Trophoblast cell (in vitro differentiated cells and primary cell): ENCODE data around the gene INTS1.

Source experiments
- DNase-seq, 2 donors: peaks; one replicate each; pipeline ENCODE4 v3.0.0-alpha.2; 2016
- H2AFZ ChIP-seq: 2 replicates; pipeline ENCODE4 v1.6.1; 2013; ENCODE audit warnings: low read length, moderate library complexity, mild to moderate bottlenecking; ENCODE audit not compliant: insufficient read depth, poor library complexity
- H2AK5ac ChIP-seq: 2 replicates; pipeline ENCODE4 v1.6.1; 2013; ENCODE audit warnings: mild to moderate bottlenecking, low read length
- H2BK120ac ChIP-seq: 2 replicates; pipeline ENCODE4 v1.6.1; 2013; ENCODE audit warnings: low read length, mild to moderate bottlenecking, moderate library complexity; ENCODE audit not compliant: insufficient read depth, poor library complexity
- H2BK12ac ChIP-seq: 2 replicates; pipeline ENCODE4 v1.6.1; 2013; ENCODE audit warnings: mild to moderate bottlenecking, low read length, moderate library complexity
- H2BK5ac ChIP-seq: 2 replicates; pipeline ENCODE4 v1.6.1; 2013; ENCODE audit warnings: low read length, low read depth, moderate library complexity, mild to moderate bottlenecking; ENCODE audit not compliant: poor library complexity
- H3K14ac ChIP-seq: 2 replicates; pipeline ENCODE4 v1.6.1; 2013; ENCODE audit warnings: mild to moderate bottlenecking, low read length
- H3K18ac ChIP-seq: 2 replicates; pipeline ENCODE4 v1.6.1; 2013; ENCODE audit warnings: mild to moderate bottlenecking, low read length
- H3K23ac ChIP-seq: 2 replicates; pipeline ENCODE4 v1.6.1; 2013; ENCODE audit warnings: low read length
- H3K27ac ChIP-seq: 2 replicates; pipeline ENCODE4 v1.5.1; 2013; ENCODE audit warnings: low read depth, mild to moderate bottlenecking, inconsistent platforms, low read length, moderate library complexity
- H3K27me3 ChIP-seq: 2 replicates; pipeline ENCODE4 v1.6.1; 2013; ENCODE audit warnings: inconsistent platforms, mild to moderate bottlenecking, low read length, moderate library complexity; ENCODE audit not compliant: insufficient read depth
- H3K36me3 ChIP-seq, 2 experiments: 1 replicate in 1 of 2; 2 replicates in 1 of 2; pipeline ENCODE4 v1.6.1; 2013; ENCODE audit warnings: low read length in 2 of 2, mild to moderate bottlenecking in 2 of 2, moderate library complexity in 1 of 2; ENCODE audit not compliant: insufficient read depth in 2 of 2, control insufficient read depth in 1 of 2
- H3K4ac ChIP-seq: 2 replicates; pipeline ENCODE4 v1.6.1; 2013; ENCODE audit warnings: low read depth, mild to moderate bottlenecking, low read length, moderate library complexity
- H3K4me1 ChIP-seq, 2 experiments: 1 replicate in 1 of 2; 2 replicates in 1 of 2; pipeline ENCODE4 v1.6.1; 2013; ENCODE audit warnings: low read length in 2 of 2, mild to moderate bottlenecking in 2 of 2, moderate library complexity in 1 of 2; ENCODE audit not compliant: insufficient read depth in 2 of 2, control insufficient read depth in 1 of 2
- H3K4me2 ChIP-seq: 2 replicates; pipeline ENCODE4 v1.6.1; 2013; ENCODE audit warnings: inconsistent platforms, mild to moderate bottlenecking, low read length, moderate library complexity
- H3K4me3 ChIP-seq: 2 replicates; pipeline ENCODE4 v1.5.1; 2013; ENCODE audit warnings: mild to moderate bottlenecking, low read depth, low read length, inconsistent platforms
- H3K79me1 ChIP-seq: one replicate; pipeline ENCODE4 v1.6.1; 2013; ENCODE audit warnings: low read length
- H3K79me2 ChIP-seq: 2 replicates; pipeline ENCODE4 v1.6.1; 2013; ENCODE audit warnings: low read length, mild to moderate bottlenecking; ENCODE audit not compliant: control insufficient read depth, insufficient read depth, poor library complexity
- H3K9ac ChIP-seq: 2 replicates; pipeline ENCODE4 v1.6.1; 2013; ENCODE audit warnings: mild to moderate bottlenecking, low read length
- H3K9me3 ChIP-seq: 2 replicates; pipeline ENCODE4 v1.6.1; 2013; ENCODE audit warnings: low read depth, mild to moderate bottlenecking, control low read depth, inconsistent platforms, low read length; ENCODE audit not compliant: insufficient read depth
- H4K12ac ChIP-seq: 2 replicates; pipeline ENCODE4 v1.6.1; 2013; ENCODE audit warnings: low read depth, mild to moderate bottlenecking, low read length, moderate library complexity
- H4K8ac ChIP-seq: 2 replicates; pipeline ENCODE4 v1.6.1; 2013; ENCODE audit warnings: low read depth, mild to moderate bottlenecking, low read length, moderate library complexity
- H4K91ac ChIP-seq: one replicate; pipeline ENCODE4 v1.6.1; 2013; ENCODE audit warnings: low read depth, mild to moderate bottlenecking, low read length, moderate library complexity
- WGBS: extraction: QIAGEN DNeasy Blood & Tissue Kit; methylation state at CpG from one replicate; pipeline ENCODE4 v1.1.7; 2013; ENCODE audit warnings: missing lambda C conversion rate; ENCODE audit not compliant: insufficient read length, insufficient coverage; ENCODE audit errors: extremely low coverage; 5-methylcytosine and 5-hydroxymethylcytosine counted together

The INTS1 gene

GRCh38 chr7:1455955-1456354, 48.2 kb downstream of the INTS1 start:
- no CpG with 5 or more reads among the region's 13 CpGs for WGBS
- H2AK5ac ChIP-seq: no peak overlapping the region

GRCh38 chr7:1455241-1455939, 48.8 kb downstream of the INTS1 start:
- H3K23ac ChIP-seq: no peak overlapping the region
- no peak overlapping the region for H3K14ac ChIP-seq
- H3K4me1 ChIP-seq: peaks cover 53 to 67% of the 10 kb centered on the region in 2 experiments
- no peak overlapping the region for H2BK12ac ChIP-seq
- no peak overlapping the region for H3K4ac ChIP-seq
- no peaks in the 10 kb centered on the region for H3K9me3 ChIP-seq
- H2BK120ac ChIP-seq: peak overlapping the region; percentile 65
- peak overlapping the region; percentile 75 for H2AK5ac ChIP-seq
- H3K9ac ChIP-seq: no peak overlapping the region
- peaks cover 32% of the 10 kb centered on the region for H3K79me1 ChIP-seq
- no peak overlapping the region for H2AFZ ChIP-seq
- peak overlapping the region; percentile 62 for H3K18ac ChIP-seq
- no peak overlapping the region for H3K27ac ChIP-seq
- H2BK5ac ChIP-seq: no peak overlapping the region
- H4K8ac ChIP-seq: peak overlapping the region; percentile 66
- H4K12ac ChIP-seq: no peak overlapping the region
- peak; percentile 99 for DNase-seq
- H3K4me3 ChIP-seq: no peak overlapping the region
- H3K27me3 ChIP-seq: no peaks in the 10 kb centered on the region
- peaks cover 0 to 3% of the 10 kb centered on the region in 2 experiments for H3K36me3 ChIP-seq
- no CpG with 5 or more reads among the region's 26 CpGs for WGBS
- H3K4me2 ChIP-seq: no peak overlapping the region
- H3K79me2 ChIP-seq: peaks cover 13% of the 10 kb centered on the region
- peak overlapping the region; percentile 85 for H4K91ac ChIP-seq

More at GRCh38 chr7:1455955-1456354, 48.2 kb downstream of the INTS1 start:
- Histone ChIP-seq H3K14ac (peak overlapping the region; percentile 16), H3K23ac (no peak overlapping the region), H3K79me1 (peaks cover 33% of the 10 kb centered on the region), H3K9ac (no peak overlapping the region), H3K4me1 (peaks cover 57 to 67% of the 10 kb centered on the region in 2 experiments), H3K36me3 (no peaks in the 10 kb centered on the region), H4K8ac (no peak overlapping the region), H3K79me2 (peaks cover 13% of the 10 kb centered on the region), H3K18ac (no peak overlapping the region), H2BK120ac (no peak overlapping the region), H3K27ac (no peak overlapping the region), H3K4me2 (no peak overlapping the region), H3K27me3 (no peaks in the 10 kb centered on the region), H3K9me3 (no peaks in the 10 kb centered on the region), H2AFZ (no peak overlapping the region), H2BK12ac (no peak overlapping the region), H3K4ac (no peak overlapping the region), H4K91ac (no peak overlapping the region), H3K4me3 (no peak overlapping the region), H2BK5ac (no peak overlapping the region), H4K12ac (no peak overlapping the region)
- DNase-seq: no peak

GRCh38 chr7:1454542-1454941, 49.6 kb downstream of the INTS1 start:
- Histone ChIP-seq H2BK5ac (peak overlapping the region; percentile 41), H2BK120ac (peak overlapping the region; percentile 65), H4K8ac (peak overlapping the region; percentile 66), H3K36me3 (peaks cover 2 to 3% of the 10 kb centered on the region in 2 experiments), H3K27ac (peak overlapping the region; percentile 35), H4K12ac (peak overlapping the region; percentile 44), H4K91ac (peak overlapping the region; percentile 85), H3K4me3 (no peak overlapping the region), H3K14ac (peak overlapping the region; percentile 46), H3K27me3 (no peaks in the 10 kb centered on the region), H3K79me1 (peaks cover 28% of the 10 kb centered on the region), H3K4me2 (no peak overlapping the region), H3K9me3 (no peaks in the 10 kb centered on the region), H2AK5ac (peak overlapping the region; percentile 75), H3K4me1 (peaks cover 50 to 63% of the 10 kb centered on the region in 2 experiments), H2AFZ (peak overlapping the region; percentile 30), H2BK12ac (peak overlapping the region; percentile 78), H3K4ac (peak overlapping the region; percentile 24), H3K18ac (peak overlapping the region; percentile 83), H3K79me2 (peaks cover 13% of the 10 kb centered on the region), H3K23ac (no peak overlapping the region), H3K9ac (no peak overlapping the region)
- WGBS: no CpG with 5 or more reads among the region's 14 CpGs
- DNase-seq: no peak

GRCh38 chr7:1452205-1452604, 52.0 kb downstream of the INTS1 start:
- no peak overlapping the region for H3K9ac ChIP-seq
- no peak overlapping the region for H2BK120ac ChIP-seq
- no peak overlapping the region for H3K4me2 ChIP-seq
- H3K14ac ChIP-seq: no peak overlapping the region
- peak in 1 of 2 donors; percentile 16 for DNase-seq
- peaks cover 45% of the 10 kb centered on the region in 2 experiments for H3K4me1 ChIP-seq
- no peak overlapping the region for H3K23ac ChIP-seq
- peak overlapping the region; percentile 67 for H4K91ac ChIP-seq
- peaks cover 7% of the 10 kb centered on the region for H3K79me2 ChIP-seq
- no peak overlapping the region for H4K12ac ChIP-seq
- no peaks in the 10 kb centered on the region for H3K27me3 ChIP-seq
- peak overlapping the region; percentile 10 for H3K18ac ChIP-seq
- H2BK12ac ChIP-seq: no peak overlapping the region
- no peak overlapping the region for H3K27ac ChIP-seq
- no peak overlapping the region for H3K4me3 ChIP-seq
- no peak overlapping the region for H2BK5ac ChIP-seq
- WGBS: no CpG with 5 or more reads among the region's 19 CpGs
- H3K9me3 ChIP-seq: no peaks in the 10 kb centered on the region
- no peak overlapping the region for H2AK5ac ChIP-seq
- peaks cover 22% of the 10 kb centered on the region for H3K79me1 ChIP-seq
- H3K36me3 ChIP-seq: peaks cover 2 to 3% of the 10 kb centered on the region in 2 experiments
- H2AFZ ChIP-seq: no peak overlapping the region
- no peak overlapping the region for H3K4ac ChIP-seq
- peak overlapping the region; percentile 40 for H4K8ac ChIP-seq
